Activated CD4-positive, alpha-beta T cell treated with anti-CD3 and anti-CD28 coated beads, Interleukin-2, amount 10 ng/mL, durations not matched to agents 24 days and 14 days (primary cell): ENCODE measurements around the gene DBI. TPM values are rescaled to one million over a fixed set of nuclear protein-coding genes. Genes with fewer than 3 reads are reported as not detected.
A peak's percentile ranks its signal among the peaks of the same experiment; 100 is the strongest.
"Not testable (repeated sequence)": the region's sequence is repeated elsewhere in the genome, so short reads cannot be mapped to it uniquely, and the experiment has no call there.

ENCODE experiments used
- DNase-seq: peaks from one replicate; pipeline ENCODE4 v3.0.0; 2022
- H3K27ac Mint-ChIP-seq: one replicate; pipeline ENCODE4 v1.8.0; 2022; ENCODE audit warnings: mild to moderate bottlenecking, mixed read lengths
- H3K27me3 Mint-ChIP-seq: one replicate; pipeline ENCODE4 v1.8.0; 2022; ENCODE audit warnings: mixed read lengths
- H3K36me3 Mint-ChIP-seq: one replicate; pipeline ENCODE4 v1.8.0; 2022; ENCODE audit warnings: low read depth, mild to moderate bottlenecking, mixed read lengths
- H3K4me1 Mint-ChIP-seq: one replicate; pipeline ENCODE4 v1.8.0; 2021; ENCODE audit warnings: mixed read lengths
- H3K4me3 Mint-ChIP-seq: one replicate; pipeline ENCODE4 v1.8.0; 2022; ENCODE audit warnings: mild to moderate bottlenecking, moderate library complexity, mixed read lengths
- H3K9me3 Mint-ChIP-seq: one replicate; pipeline ENCODE4 v1.8.0; 2021; ENCODE audit warnings: mixed read lengths
- intact Hi-C: fragments of 100-400 bp; cut with micrococcal nuclease; formaldehyde crosslinking; loops from one replicate; pipeline ENCODE4 v1.15.1; 2023
- total RNA-seq: library from RNA; stranded (reverse); gene quantifications from 2 replicates; pipeline ENCODE4 v1.2.3, GENCODE V29; 2022

Gene DBI
- total RNA-seq, 1 donor from 2014 or later, result 145 TPM

DNA sequence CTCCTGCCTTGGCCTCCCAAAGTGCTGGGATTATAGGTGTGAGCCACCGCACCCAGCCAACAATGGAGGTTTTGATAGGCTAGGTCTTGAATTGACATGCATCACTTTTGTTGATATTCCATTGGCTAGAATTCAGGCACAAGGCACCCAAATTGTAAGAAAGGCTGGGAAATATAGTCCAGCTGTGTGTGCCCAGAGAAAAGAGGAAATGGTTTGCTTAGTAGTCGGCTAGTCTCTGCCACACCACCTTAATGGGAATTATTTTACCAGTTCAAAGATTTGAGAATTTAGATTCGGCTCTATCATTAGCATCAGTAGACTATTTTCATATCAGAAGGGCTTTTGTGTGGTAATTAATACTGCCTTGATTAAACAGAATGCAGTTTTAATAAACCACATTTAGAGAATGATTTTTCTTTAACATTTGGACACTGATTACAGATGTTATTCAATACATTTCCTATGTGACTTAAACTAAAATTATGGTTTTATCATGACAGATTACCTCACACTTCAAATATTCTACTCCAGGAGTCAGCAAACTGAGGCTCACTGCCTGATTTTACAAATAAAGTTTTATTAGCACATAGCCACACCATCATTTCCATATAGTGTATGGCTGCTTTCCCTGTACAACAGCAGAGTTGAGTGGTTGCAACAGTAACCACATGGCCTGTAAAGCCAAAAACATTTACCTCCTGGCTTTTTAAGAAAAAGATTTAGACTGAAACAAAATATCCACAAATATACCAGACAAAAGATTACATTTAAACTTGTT, 27.4 kb downstream of the DBI start:
- H3K27ac Mint-ChIP-seq, result no peak overlapping the region
- H3K27me3 Mint-ChIP-seq, result peaks cover 10% of the 10 kb centered on the region
- intact Hi-C loops, result no loop called here
- no peaks in the 10 kb centered on the region for H3K36me3 Mint-ChIP-seq
- no peak overlapping the region for H3K4me3 Mint-ChIP-seq
- no peaks in the 10 kb centered on the region for H3K9me3 Mint-ChIP-seq
- peaks cover 3% of the 10 kb centered on the region for H3K4me1 Mint-ChIP-seq
- no peak for DNase-seq

DNA sequence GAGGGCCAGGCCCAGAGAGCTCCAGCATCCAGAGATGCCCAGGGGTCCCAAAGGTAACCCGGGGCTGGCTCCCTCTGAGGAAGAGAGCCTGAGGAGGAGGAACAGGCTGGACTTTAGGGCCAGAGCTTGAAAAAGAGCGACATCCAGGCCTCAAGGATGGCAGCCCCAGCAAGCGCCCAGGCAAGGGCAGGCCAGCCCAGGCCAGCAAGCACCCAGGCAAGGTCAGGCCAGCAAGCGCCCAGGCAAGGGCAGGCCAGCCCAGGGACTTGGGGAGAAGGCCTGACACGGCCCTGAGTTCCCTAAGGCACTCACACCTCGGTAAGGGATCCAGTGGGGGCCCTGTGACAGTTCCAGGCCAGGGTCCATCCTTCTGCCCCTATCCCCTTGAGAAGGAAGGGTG, 30.4 kb downstream of the DBI start:
- no peak overlapping the region for H3K27ac Mint-ChIP-seq
- no peaks in the 10 kb centered on the region for H3K36me3 Mint-ChIP-seq
- peaks cover 3% of the 10 kb centered on the region for H3K4me1 Mint-ChIP-seq
- H3K9me3 Mint-ChIP-seq, result no peaks in the 10 kb centered on the region
- DNase-seq, result no peak
- peaks cover 8% of the 10 kb centered on the region for H3K27me3 Mint-ChIP-seq
- H3K4me3 Mint-ChIP-seq, result no peak overlapping the region
- intact Hi-C loops, result no loop called here

- no peak for DNase-seq
- Mint-ChIP-seq H3K27ac (no peak overlapping the region), H3K4me1 (peaks cover 3% of the 10 kb centered on the region), H3K27me3 (peaks cover 3% of the 10 kb centered on the region), H3K9me3 (no peaks in the 10 kb centered on the region), H3K4me3 (no peak overlapping the region), H3K36me3 (no peaks in the 10 kb centered on the region)
- intact Hi-C loops, result no loop called here
These were observed 35.3 kb downstream of the DBI start for GRCh38 chr2:119402106-119402505.

DNA sequence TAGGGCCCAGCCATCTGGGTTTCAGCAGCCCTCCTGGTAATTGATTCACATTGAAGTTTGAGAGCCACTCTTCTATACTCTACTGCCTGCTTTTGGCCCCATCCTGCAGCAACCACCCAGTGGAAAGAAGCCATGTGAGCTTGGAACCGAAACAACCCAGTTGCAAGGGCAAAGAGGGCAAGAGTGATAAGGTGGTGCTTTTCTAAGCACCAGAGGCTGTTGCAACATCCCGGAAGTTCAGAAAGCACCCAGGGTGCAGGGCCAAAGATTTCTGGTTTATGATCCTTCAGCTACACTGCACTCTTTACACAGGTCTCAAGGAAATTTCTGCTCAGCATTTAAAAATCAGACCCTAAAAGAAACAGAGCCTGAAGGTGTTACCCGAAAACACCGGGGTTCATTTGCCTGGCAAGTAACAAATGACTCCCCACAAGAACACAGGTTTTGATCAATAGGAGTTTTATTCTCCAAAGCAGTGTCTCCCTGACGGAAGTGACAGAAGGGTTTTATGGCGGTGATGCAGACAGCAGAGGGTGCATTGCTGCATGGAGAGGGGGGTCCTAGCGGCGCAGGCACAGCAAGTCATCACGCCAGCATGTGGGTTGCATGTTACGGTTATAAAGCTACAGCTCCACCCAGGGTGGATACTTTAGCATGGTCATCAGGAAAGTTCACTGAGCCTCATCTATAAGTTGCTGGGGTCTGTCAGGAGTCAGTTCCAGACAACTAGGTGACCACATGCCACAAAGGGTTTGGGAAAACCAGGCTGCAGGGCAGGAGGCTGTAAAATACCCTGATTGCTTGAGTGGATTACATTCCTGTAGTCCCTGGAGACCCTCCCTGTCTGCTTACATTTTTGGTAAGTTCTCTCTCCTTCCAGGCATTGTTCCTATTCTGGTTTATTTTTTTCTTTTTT, 36.1 kb downstream of the DBI start:
- no peaks in the 10 kb centered on the region for H3K36me3 Mint-ChIP-seq
- H3K4me1 Mint-ChIP-seq, result peaks cover 3% of the 10 kb centered on the region
- H3K27me3 Mint-ChIP-seq, result peaks cover 3% of the 10 kb centered on the region
- no peak overlapping the region for H3K4me3 Mint-ChIP-seq
- DNase-seq, result no peak
- H3K9me3 Mint-ChIP-seq, result no peaks in the 10 kb centered on the region
- intact Hi-C loops, result no loop called here
- no peak overlapping the region for H3K27ac Mint-ChIP-seq

DNA sequence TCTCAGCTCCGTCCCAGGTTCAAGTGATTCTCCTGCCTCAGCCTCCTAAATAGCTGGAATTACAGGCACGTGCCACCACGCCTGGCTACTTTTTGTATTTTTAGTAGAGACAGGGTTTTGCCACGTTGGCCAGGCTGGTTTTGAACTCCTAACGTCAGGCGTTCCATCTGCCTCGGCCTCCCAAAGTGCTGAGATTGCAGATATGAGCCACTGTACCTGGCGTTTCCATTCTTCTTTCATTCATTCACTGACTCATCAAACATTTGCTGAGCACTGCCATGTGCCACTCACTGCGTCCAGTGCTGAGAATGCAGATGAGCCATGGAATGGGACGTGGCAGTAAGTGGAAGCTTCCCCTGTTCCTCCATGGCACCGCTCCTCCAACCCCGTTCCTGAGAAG, 36.8 kb downstream of the DBI start:
- H3K27me3 Mint-ChIP-seq, H3K36me3 Mint-ChIP-seq, intact Hi-C loops, DNase-seq, H3K4me1 Mint-ChIP-seq, H3K4me3 Mint-ChIP-seq, H3K27ac Mint-ChIP-seq, H3K9me3 Mint-ChIP-seq: not testable (repeated sequence)

GRCh38 chr2:119405151-119405550, 38.4 kb downstream of the DBI start:
- Mint-ChIP-seq H3K9me3 (no peaks in the 10 kb centered on the region), H3K36me3 (no peaks in the 10 kb centered on the region), H3K4me1 (no peaks in the 10 kb centered on the region), H3K27ac (no peak overlapping the region), H3K27me3 (peaks cover 6% of the 10 kb centered on the region), H3K4me3 (no peak overlapping the region)
- intact Hi-C loops, result no loop called here
- DNase-seq, result no peak

DNA sequence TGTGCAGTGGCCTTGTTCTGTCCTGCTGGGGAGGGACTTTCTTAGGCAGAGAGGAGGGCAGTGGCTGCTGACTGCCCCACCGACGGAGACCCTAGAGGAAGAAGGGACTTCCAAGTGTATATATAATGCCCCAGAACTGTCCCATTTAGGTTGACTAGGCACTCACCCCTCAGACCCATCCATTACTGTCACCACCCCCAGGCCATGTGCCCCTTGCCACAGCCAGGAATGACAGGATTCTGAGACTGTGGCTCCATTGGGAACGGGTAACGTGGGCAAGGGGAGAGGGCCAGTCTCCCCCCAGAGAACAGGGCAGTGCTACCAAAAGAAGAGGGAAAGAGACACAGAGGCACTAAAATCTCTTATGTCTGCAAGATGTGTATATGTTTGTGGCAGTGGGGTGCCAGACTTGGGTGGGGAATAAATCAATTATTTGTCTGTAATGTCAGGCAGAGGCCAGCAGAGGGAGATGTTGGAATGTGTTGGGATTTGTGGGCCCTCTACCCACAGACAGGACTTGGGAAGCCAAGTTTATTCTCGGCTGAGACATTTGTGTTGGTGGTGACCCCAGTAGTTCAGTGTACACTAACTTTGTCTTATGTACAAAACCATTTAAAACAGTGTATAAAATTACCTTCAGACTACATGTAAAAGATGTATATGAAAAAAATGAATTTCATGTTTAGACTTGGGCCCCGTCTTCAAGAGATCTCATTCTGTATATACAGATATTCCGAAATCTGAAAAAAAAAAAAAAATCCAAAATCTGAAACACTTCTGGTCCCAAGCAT, 40.8 kb downstream of the DBI start:
- H3K4me1 Mint-ChIP-seq, result no peaks in the 10 kb centered on the region
- intact Hi-C loops, result loop anchor here (1.0 kb wide), 1 partner anchor 69 kb away; no protein-coding TSS in a partner anchor

GRCh38 chr2:119408221-119408619, 41.4 kb downstream of the DBI start:
- H3K4me1 Mint-ChIP-seq, result no peaks in the 10 kb centered on the region
- no peaks in the 10 kb centered on the region for H3K9me3 Mint-ChIP-seq
- H3K27me3 Mint-ChIP-seq, result peaks cover 12% of the 10 kb centered on the region
- DNase-seq, result no peak
- intact Hi-C loops, result no loop called here
- H3K36me3 Mint-ChIP-seq, result no peaks in the 10 kb centered on the region
- H3K4me3 Mint-ChIP-seq, result no peak overlapping the region
- no peak overlapping the region for H3K27ac Mint-ChIP-seq

More for the DNA sequence above, 40.8 kb downstream of the DBI start:
- Mint-ChIP-seq H3K27me3 (peaks cover 12% of the 10 kb centered on the region), H3K4me3 (no peak overlapping the region), H3K36me3 (no peaks in the 10 kb centered on the region), H3K9me3 (no peaks in the 10 kb centered on the region), H3K27ac (no peak overlapping the region)
- DNase-seq, result peak; percentile 76

DNA sequence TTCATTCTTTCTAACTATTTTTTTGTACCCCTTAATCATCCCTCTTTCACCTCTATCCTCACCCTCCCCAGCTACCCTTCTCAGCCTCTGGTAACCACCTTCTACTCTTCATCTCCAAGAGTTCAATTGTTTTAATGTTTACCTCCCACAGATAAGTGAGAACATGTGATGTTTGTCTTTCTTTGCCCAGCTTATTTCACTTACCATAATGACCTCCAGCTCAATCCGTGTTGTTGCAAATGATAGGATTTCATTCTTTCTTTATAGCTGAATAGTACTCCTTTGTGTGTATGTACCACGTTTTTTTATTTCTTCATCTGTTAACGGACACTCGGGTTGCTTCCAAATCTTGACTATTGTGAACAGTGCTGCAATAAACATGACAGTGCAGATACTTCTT, 42.7 kb downstream of the DBI start:
- peaks cover 12% of the 10 kb centered on the region for H3K27me3 Mint-ChIP-seq
- H3K9me3 Mint-ChIP-seq, result no peaks in the 10 kb centered on the region
- no peaks in the 10 kb centered on the region for H3K36me3 Mint-ChIP-seq
- DNase-seq, result no peak
- H3K4me3 Mint-ChIP-seq, result no peak overlapping the region
- H3K27ac Mint-ChIP-seq, result no peak overlapping the region
- intact Hi-C loops, result no loop called here
- H3K4me1 Mint-ChIP-seq, result no peaks in the 10 kb centered on the region

- peaks cover 13% of the 10 kb centered on the region for H3K27me3 Mint-ChIP-seq
These were observed 48.1 kb downstream of the DBI start for GRCh38 chr2:119414894-119415293.

GRCh38 chr2:119415630-119416029, 48.9 kb downstream of the DBI start:
- no peak overlapping the region for H3K4me3 Mint-ChIP-seq
- intact Hi-C loops, result no loop called here
- H3K27ac Mint-ChIP-seq, result no peak overlapping the region
- peaks cover 2% of the 10 kb centered on the region for H3K4me1 Mint-ChIP-seq
- no peaks in the 10 kb centered on the region for H3K9me3 Mint-ChIP-seq
- H3K36me3 Mint-ChIP-seq, result no peaks in the 10 kb centered on the region
- peaks cover 13% of the 10 kb centered on the region for H3K27me3 Mint-ChIP-seq
- DNase-seq, result no peak

More at GRCh38 chr2:119414894-119415293, 48.1 kb downstream of the DBI start:
- Mint-ChIP-seq H3K27ac (no peak overlapping the region), H3K4me1 (peaks cover 2% of the 10 kb centered on the region), H3K4me3 (no peak overlapping the region), H3K9me3 (no peaks in the 10 kb centered on the region), H3K36me3 (no peaks in the 10 kb centered on the region)
- intact Hi-C loops, result no loop called here
- no peak for DNase-seq

- peaks cover 13% of the 10 kb centered on the region for H3K27me3 Mint-ChIP-seq
- no peaks in the 10 kb centered on the region for H3K9me3 Mint-ChIP-seq
- H3K4me1 Mint-ChIP-seq, result peaks cover 2% of the 10 kb centered on the region
- H3K36me3 Mint-ChIP-seq, result no peaks in the 10 kb centered on the region
- H3K27ac Mint-ChIP-seq, result no peak overlapping the region
- DNase-seq, result no peak
- H3K4me3 Mint-ChIP-seq, result no peak overlapping the region
- intact Hi-C loops, result no loop called here
These were observed 49.6 kb downstream of the DBI start for GRCh38 chr2:119416299-119416923.

- DNase-seq, result no peak
- peaks cover 2% of the 10 kb centered on the region for H3K4me1 Mint-ChIP-seq
- no peak overlapping the region for H3K27ac Mint-ChIP-seq
- no peaks in the 10 kb centered on the region for H3K36me3 Mint-ChIP-seq
- peaks cover 19% of the 10 kb centered on the region for H3K27me3 Mint-ChIP-seq
- intact Hi-C loops, result no loop called here
- H3K4me3 Mint-ChIP-seq, result no peak overlapping the region
- H3K9me3 Mint-ChIP-seq, result no peaks in the 10 kb centered on the region
These were observed 51.1 kb downstream of the DBI start for GRCh38 chr2:119417908-119418307.
